ENCODE measurements around the gene PIP5K1C.
"Not testable (repeated sequence)": the region's sequence is repeated elsewhere in the genome, so short reads cannot be mapped to it uniquely, and the experiment has no call there.

Gene PIP5K1C

DNA sequence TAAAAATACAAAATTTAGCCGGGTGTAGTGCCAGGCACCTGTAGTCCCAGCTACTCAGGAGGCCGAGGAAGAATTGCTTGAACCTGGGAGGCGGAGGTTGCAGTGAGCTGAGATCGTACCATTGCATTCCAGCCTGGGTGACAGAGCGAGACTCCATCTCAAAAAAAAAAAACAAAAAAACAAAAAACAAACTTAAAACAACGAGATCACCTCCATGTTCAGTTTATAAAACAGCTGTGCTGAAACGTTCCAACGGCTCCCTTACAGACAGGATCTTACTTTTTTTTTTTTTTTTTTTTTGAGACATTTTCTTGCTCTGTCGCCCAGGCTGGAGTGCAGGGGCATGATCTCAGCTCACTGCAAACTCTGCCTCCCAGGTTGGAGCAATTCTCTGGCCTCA is 71.5 kb downstream of the PIP5K1C start:
- not testable (repeated sequence) for DNase-seq (ENCODE audit: low read depth in 2 of 3, low spot score in 1 of 3)

DNA sequence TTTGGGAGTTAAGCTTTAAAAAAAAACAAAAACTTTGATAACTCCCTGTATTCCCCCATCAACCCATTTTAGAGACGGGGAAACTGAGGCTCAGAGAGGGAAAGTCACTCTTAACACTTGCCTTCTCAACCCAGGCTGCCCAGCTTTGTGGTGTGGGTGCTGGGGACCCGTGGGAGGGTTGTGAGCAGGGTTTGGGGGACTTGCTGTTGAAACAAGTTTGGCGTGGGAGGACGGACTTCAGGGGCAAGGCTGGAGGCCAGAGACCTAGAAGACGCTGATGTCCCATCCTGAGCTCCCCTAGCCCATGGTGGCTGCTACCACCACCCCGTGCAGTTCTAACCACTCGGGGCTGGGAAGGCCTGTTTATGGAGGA is 72.9 kb downstream of the PIP5K1C start:
- DNase-seq (ENCODE audit: low read depth in 2 of 3, low spot score in 1 of 3) = no peak

DNA sequence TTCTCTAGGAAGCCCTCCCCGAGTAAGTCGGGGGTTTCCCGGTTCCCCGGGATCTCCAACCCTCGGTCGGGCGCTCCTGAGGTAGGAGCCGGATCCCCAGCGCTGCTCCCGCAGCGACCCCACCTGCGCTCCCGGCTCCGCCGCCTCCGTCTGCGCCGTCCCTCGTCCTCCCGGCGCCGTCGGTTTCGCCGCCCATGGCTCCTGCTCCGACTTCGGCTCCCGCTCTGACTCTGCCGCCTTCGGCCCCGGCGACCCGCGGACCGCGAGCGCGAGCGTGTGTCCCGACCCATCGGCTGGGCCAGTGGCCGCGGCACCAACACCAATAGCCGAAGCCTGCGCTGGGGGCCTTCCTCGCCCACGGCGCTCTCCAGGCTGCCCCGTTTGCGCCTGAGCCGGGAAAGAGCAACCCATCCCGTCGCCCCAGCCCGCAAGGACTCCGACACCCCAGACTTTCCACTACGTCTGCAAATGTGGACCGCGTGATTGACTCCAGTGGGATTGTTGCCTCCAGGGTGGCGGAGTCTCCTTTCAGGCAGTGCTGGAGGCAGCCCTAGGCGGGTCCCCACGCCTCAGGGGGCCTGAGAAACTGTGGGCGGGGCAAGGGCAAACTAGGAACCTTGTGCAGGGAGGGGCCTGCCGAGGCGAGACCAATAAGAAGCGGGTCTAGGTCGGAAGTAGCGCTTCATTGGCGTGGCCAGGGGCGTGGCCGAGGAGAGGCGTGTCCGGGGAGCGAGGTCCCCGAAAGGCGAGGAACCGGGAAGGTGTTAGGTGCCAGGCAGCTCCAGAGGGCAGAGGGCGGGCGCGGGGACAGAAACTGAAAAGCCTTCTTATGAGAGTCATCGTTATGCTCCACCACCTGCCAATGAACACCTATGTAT is 73.6 kb downstream of the PIP5K1C start, which contains the start of gene CACTIN:
CACTIN (minus strand) TSS at position 318 of the 878 bp plus-strand sequence; CDS start at position 290, 28 bp downstream.
- peak; percentile 97 to 99 (median 98) for DNase-seq (ENCODE audit: low read depth in 2 of 3, low spot score in 1 of 3)

DNA sequence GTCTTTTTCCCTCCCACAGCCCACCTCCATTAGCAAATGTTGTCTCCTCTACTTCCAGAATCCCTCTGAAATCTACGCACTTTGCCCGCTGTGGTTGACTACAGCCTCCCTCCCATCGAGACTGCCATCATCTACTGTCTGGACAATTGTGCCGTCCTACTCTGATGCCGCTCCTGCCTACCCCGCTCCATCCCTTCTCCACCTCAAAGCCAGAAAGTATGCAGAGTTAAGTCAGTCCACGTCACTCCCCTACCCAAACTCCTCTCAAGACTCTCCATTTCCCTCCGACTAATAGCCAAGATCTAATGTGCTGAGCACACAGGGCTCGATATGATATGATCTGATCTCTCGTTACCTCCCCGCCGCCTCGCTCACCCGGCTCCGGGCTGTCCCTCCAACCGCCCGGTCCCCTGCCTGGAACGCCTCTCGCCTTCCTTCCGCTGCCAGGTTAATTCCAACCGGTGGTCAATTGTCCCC is 74.2 kb downstream of the PIP5K1C start:
- DNase-seq (ENCODE audit: low read depth in 2 of 3, low spot score in 1 of 3) = no peak

DNA sequence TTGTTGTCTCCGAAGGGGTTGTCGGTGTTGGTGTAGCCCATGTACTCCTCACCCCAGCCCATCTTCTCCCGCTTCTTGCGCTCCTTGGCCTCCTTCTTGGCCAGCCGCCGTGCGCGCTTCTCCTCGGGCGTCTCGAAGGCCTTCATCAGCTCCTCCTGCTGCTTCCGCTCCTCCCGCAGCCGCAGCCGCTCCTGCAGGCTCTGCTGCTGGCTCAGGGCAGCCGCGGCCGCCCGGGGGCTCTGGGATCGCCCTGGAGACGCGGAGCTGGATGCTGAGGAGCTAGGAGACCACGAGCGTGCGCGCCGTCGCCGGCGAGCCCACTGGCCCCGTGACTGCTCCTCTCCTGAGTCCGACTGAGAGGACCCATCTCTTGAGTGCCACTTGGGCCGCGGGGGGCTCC is 76.6 kb downstream of the PIP5K1C start:
- no peak for DNase-seq (ENCODE audit: low read depth in 2 of 3, low spot score in 1 of 3)

DNA sequence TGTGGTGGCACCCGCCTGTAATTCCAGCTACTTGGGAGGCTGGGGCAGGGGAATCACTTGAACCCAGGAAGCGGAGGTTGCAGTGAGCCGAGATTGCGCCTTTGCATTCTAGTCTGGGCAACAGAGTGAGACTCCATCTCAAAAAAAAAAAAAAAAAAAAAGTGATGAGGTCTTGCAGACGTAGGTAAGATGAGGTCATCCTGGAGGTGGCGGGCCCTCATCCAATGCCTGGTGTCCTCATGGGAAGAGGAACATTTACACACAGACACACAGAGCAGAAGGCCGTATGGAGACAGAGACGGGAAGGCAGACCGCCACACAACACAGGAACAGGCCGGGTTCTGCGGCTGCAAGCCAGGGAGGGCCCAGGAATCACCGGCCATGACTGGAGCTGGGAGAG is 78.0 kb downstream of the PIP5K1C start:
- no peak for DNase-seq (ENCODE audit: low read depth in 2 of 3, low spot score in 1 of 3)

DNA sequence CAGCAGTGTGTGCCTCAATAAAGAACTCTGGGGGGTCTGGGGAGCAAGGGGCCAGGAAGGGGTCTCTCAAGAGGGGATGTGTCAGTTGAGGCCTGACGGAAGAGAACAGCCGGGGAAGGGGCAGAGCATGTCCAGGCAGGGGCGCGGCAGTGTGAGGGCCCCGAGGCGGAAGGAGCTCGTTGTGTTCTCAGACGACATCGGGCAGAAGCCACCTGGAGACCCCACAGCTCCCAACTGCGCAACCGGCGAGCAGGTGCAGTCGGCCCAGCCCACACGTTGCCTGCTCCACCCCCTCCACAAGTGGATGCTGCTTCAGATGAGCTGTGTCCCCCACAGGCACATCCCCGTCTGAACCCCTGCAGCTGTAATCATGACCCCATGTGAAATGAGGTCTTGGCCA is 78.6 kb downstream of the PIP5K1C start:
- DNase-seq (ENCODE audit: low read depth in 2 of 3, low spot score in 1 of 3) = no peak

DNA sequence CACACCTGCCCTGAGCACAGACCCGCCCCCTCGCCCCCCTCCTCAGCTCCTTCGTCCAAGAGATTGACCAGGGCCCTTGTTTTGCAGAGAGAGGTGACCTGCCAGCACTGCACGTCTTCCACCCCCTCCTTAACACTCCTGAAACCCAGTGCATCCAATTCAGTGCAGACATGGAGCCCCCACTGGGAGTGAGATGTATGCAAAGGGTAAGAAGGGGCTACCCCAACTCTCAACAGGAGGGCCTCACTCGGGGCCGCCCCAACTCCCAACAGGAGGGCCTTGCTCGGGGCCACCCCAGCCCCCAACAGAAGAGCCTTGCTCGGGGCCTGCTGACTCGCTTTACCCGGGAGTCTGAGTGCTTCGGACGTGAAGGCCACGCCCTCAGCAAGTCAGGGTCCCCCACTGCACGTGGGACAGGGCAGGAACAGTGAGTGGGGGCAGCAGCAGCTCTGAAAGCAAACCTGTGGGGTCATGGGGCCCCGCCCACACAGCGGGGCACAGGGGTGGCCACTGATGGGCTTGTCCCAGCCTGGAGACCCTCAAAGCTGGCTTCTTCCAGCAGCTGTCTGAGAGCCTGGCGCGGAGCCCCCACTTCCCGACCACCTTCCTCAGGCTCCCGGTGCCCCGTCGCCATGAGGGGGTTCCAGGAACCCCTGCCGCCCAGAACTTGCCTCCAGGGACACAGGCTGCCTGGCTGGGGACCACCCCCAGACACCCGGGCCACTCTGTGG is 79.3 kb downstream of the PIP5K1C start:
- no peak for DNase-seq (ENCODE audit: low read depth in 2 of 3, low spot score in 1 of 3)

DNA sequence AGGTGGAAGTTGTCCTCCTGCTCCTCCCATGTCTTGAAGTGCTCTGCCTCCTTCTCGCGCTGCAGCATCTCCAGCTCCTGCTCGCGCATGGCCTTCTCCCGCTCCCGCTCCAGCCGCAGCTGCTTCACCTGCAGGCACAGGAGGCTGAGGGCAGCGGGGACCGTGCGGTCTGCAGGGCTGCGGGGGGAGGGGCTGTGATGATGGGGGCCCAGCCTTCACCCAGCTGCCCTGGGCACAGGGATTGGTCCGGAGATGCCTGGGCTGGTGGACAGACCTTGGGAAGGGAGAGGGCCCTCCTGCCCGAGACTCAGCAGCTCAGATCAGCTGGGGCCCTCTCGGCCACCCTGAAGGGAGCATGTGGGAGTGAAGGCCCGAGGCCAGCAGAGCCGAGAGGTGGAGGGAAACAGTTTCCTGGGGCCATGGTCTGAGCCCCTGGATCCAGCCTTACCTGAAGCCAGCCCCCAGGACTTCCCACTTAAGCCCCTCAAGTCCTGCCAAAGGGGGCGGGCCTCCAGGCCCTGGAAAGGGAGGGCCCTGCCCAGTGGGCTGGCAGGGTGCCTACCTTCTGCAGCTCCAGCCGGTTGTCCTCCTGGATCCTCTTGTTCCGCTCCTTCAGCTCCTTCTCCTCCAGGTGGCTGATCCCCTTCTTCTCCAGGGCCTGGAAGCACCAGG is 80.0 kb downstream of the PIP5K1C start:
- DNase-seq (ENCODE audit: low read depth in 2 of 3, low spot score in 1 of 3) = no peak

DNA sequence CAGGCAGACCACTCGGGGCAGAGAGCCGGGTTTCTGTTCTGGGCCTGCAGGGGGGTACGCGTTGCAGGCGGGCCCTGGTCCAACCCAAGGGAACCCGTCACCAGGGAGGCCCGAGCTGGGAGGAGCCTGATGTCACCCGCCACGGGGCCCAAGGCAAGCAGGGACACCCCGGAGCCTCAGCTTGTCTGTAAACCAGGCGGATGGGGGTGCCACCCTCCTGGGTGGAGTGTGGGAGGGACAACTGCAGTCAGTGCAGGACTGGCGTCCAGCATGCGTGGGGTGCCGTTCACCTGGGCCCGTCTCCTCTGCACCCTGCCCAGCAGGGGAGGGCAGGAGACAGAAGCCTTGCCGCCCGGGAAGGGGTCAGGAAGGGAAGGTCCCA is 80.6 kb downstream of the PIP5K1C start:
- no peak for DNase-seq (ENCODE audit: low read depth in 2 of 3, low spot score in 1 of 3)

DNA sequence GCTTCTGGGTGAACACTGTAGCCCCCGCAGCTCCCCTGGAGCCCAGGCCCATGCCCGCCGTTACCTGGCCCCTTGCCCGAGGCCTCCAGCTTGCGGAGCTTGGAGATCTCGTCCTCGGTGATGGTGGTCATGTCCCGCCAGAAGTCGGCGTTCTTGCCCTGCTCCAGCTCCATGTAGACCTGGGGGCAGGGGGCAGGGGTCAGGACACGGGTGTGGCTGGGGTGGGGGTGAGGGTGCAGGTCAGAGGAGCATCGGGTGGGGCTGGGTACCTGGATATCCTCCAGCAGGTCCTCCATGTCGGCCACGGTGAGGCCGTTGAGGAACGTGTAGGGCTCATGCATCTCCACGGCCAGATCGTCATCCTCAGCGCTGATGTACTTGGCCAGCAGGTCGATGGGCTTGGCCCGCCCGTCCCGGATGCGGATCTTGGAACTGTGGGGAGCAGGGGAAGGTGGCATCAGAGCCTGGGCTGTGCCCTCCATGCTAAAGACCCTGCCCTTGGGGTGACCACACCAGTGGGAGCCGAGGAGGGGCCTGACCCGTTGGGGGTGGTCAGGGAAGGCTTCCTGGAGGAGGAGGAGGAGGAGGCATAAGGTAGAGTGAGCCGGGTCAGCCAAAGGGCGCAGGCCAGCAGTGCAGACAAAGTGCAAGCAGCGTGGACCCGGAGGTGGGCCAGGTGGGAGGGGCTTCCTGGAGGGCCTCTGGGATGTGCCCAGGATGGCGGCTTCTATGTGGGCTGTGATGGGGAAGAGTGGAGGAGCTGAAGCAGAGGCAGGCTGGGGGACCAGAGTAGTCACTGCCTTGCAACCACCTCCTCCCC is 81.2 kb downstream of the PIP5K1C start:
- DNase-seq (ENCODE audit: low read depth in 2 of 3, low spot score in 1 of 3) = no peak

DNA sequence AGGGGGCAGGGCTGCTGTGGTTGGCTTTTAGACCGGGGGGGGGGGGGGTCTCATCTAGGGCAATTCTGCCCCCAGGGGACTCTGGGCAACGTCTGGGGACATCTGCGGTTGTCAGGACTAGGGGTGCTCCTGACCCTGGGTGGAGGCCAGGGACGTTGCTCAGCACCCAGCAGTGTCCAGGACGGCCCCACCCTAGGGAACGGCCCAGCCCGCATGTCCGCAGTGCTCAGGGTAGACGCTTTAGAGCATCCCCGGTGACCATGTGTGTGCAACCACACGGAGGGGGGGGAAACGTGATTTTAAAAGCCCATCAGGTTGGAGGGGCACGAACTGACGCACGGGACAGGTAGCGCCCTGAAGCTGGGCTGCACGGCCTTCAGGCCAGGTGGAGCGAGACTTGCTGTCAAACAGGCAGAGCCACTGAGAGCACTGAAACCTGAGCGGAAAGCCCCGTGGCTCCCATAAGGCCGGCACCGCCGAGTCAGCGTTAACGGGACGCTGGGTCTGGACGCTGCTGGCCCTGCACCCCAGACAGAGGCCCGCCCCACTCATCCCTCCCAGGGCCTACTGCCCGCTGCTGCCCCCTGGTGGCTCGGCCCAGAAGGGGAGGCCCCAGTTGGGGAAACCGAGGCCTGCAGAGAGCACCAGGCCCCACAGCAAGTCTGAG is 82.0 kb downstream of the PIP5K1C start:
- peak; percentile 19 to 50 (median 39) for DNase-seq (ENCODE audit: low read depth in 2 of 3, low spot score in 1 of 3)

DNA sequence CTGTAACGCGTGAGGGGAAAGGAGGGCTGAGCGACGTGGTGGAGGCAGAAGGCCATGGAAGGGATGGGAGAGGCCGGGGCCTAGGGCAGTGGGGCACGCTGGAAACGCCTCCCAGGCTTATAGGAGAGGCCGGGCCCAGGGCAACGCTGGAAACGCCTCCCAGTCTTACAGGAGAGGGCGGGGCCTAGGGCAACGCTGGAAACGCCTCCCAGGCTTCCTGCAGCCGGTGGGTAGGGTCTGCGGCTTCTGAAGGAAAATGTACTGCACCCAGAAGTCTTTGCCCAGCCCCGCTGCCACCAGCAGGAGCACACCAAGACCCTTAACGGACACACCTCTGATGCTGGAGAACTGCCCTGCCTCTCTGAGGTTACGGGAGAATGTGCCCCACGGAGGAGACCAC is 82.8 kb downstream of the PIP5K1C start:
- no peak for DNase-seq (ENCODE audit: low read depth in 2 of 3, low spot score in 1 of 3)

DNA sequence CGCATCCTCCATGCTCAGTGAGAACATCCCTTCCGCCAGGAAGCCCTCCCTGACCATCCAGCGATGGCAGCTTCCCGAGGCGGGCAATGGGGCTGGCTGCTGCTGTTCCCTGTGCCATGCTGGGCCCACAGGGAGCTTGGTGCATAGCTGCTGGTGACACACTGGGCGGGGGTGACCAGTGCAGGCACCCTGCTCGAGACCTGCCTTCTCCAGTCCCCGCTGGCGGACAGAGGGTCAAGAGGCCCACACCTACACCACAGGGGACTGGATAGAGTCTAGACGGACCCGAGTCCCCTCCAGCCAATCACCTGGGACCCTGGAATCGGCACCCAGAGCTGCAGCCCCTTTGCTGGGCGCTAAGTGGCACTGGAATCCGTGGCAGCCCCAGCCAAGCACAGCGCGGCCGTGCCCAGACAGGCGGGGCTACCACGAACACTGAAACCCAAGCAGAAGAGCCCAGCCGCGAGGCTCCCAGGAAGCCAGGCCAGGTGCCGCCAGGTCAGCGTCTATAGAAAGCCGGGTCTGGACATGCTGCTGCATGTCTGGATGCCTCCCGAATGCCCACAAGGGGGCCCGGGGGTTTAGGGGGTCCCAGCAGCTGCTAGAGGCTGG is 84.6 kb downstream of the PIP5K1C start:
- no peak for DNase-seq (ENCODE audit: low read depth in 2 of 3, low spot score in 1 of 3)

DNA sequence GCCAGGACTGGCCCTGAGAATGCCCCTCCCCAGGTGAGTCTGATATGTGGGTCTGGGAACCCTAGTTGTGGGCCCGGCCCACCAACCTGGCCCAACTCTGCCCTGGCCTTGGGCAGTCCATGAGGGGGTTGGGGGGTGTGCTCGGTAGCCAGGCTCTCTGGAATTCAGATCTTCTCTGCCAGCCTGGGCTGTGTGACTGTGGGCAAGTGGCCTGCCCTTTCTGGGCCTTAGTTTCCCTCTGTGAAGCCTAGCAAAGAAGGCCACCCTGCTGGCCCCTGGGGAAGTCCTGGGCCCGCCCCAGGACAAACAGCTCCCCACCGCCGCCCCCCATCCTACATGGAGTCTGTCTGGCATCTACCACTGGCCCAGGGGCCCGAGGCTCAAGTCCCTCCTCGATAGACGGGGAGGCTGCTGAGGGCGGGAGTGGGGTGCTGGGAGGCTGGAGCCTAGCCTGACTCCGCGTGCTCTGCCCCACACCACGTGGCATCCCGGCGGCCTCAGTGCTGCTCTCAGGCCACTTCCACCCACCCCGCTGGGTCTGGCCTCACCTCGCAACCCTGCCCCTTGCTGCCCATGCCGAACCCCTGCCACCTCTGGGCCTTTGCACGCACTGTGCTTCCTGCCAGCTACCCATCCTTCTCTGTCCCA is 85.3 kb downstream of the PIP5K1C start:
- no peak for DNase-seq (ENCODE audit: low read depth in 2 of 3, low spot score in 1 of 3)

DNA sequence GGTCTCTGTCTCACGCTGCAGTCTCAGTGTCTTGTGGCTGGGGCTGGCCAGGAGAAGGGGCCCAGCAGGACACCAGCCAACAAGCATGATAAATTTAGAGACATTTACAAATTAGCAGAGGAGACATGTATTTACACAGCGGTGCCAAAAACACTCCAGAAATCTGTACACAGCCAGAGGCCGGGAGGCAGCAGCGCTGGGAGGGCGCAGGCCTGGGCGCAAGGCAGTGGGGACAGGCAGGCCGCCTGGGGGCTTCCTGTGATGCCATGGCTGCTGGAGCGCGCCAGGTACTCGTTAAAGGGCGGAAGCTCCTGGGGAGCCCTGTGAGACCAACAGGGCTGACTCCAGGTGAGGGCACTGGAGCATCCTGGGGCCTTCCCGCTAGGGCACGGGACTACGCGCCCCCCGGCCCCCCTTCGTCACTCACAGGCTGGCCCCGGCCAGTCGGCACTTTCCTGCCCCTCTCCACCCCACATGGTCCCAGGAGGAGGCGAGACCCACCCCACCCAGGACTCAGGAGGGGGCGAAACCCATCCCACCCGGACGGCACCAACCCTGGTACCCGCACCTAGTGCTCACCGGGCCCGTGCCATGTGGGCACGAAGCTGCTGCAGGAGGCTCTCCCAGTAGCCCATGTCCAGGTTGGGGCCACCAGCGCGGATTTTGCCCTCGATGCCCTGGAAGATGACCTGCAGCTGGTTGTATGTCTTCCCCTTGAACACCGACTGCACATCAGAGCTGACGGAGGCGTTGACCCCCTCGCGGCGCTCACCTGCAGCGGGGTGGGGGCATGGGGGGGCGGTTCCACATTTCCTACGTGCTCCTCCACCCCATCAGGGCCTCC is 86.2 kb downstream of the PIP5K1C start:
- DNase-seq (ENCODE audit: low read depth in 2 of 3, low spot score in 1 of 3) = no peak

DNA sequence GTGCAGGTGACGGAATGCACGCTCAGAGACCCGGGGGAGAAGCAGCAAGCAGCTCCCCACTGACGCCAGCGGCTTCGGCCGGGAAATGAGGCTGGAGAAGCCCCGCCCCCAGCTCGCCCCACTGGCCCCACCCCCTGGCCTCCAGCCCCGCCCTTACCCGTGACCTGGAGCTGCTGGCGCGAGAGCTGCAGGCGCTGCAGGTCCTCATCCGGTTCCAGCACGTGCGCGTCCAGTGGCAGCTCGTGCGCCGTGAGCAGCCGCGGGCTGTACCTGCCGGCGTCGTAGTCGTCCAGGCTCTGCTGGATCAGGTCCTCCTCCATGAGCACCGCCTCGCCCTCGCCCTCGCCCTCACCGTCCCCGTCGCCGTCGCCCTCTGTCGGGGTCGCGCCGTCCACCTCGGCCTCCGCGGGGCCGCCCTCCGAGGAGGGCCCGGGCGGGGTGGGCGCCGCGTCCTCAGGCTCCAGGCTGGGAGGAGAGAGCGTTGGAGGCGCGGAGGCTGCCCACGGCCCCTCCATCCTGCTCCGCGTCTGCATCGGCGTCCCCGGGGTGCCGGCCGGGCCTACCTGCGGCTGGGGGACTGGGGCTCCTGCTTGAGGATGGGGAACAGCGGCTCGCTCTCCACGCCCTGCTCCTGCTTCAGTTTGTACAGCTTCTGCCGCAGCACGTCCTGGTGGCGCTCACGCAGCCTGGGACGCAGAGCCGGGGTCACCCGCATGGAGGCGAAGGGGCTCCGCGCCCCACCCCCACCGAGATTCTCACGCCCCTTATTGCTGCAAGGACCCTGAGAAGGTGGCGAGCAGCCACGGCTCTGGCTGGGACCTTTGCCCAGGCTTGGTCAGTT is 87.1 kb downstream of the PIP5K1C start:
- DNase-seq (ENCODE audit: low read depth in 2 of 3, low spot score in 1 of 3) = no peak

DNA sequence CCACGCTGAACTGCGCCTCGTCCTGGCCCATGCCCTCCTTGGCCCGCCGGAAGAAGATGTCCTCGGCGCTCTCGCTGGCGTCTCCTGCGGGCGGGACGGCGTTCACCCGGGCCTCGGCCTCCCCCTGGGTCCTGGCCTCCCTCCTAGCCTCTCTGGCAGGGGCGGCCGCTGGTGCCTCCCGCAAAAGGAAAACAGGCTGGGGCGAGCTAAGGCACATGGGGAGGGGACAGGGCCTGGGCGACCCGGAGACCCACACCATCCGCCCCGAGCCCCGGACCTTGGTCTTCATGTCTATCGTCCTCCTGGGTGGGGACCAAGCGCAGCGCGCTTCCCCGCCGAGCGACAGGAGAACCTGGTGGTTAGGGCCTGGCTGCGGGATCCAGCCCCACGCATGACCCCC is 87.9 kb downstream of the PIP5K1C start:
- DNase-seq (ENCODE audit: low read depth in 2 of 3, low spot score in 1 of 3) = no peak
